GM23338 (cell line): ENCODE data around the gene SMIM7. TPM values are rescaled to one million over a fixed set of nuclear protein-coding genes. Genes with fewer than 3 reads are reported as not detected.
"Not testable (repeated sequence)": the region's sequence is repeated elsewhere in the genome, so short reads cannot be mapped to it uniquely, and the experiment has no call there.

Experiments used
- ATAC-seq: fragments of 200-7000 bp; cut with Tn5 transposase; 3 replicates; pipeline ENCODE4 v1.9.1; 2020
- DNase-seq: peaks from one replicate; pipeline ENCODE4 v3.0.0-alpha.2; 2015; ENCODE audit warnings: low spot score
- H2AFZ ChIP-seq: fragments of 200-600 bp; sonication (generic); 2 replicates; pipeline ENCODE4 v1.8.0; 2016; ENCODE audit warnings: antibody characterized with exemption, mild to moderate bottlenecking, moderate library complexity
- H3F3A ChIP-seq: fragments of 200-600 bp; sonication (generic); replicated peaks from 2 replicates; pipeline ENCODE4 v1.8.0; 2017; ENCODE audit warnings: antibody characterized with exemption, mixed run types, low read depth
- H3K27ac ChIP-seq: fragments of 200-600 bp; sonication (generic); 2 replicates; pipeline ENCODE4 v1.6.1; 2016; ENCODE audit warnings: low read depth
- H3K27me3 ChIP-seq: fragments of 200-600 bp; sonication (generic); 2 replicates; pipeline ENCODE4 v1.8.0; 2016; ENCODE audit warnings: mild to moderate bottlenecking, mixed run types, moderate library complexity; ENCODE audit not compliant: insufficient read depth
- H3K36me3 ChIP-seq: fragments of 200-600 bp; sonication (generic); 2 replicates; pipeline ENCODE4 v1.8.0; 2016; ENCODE audit warnings: mild to moderate bottlenecking; ENCODE audit not compliant: insufficient read depth
- H3K4me1 ChIP-seq: fragments of 200-600 bp; sonication (generic); 2 replicates; pipeline ENCODE4 v1.8.0; 2016; ENCODE audit warnings: mild to moderate bottlenecking, moderate library complexity; ENCODE audit not compliant: insufficient read depth
- H3K4me2 ChIP-seq: fragments of 200-600 bp; sonication (generic); 2 replicates; pipeline ENCODE4 v1.7.1; 2017; ENCODE audit warnings: mixed run types
- H3K4me3 ChIP-seq: fragments of 200-600 bp; sonication (generic); 2 replicates; pipeline ENCODE4 v1.6.1; 2016; ENCODE audit warnings: mixed run types
- H3K79me2 ChIP-seq: fragments of 200-600 bp; sonication (generic); replicated peaks from 2 replicates; pipeline ENCODE4 v1.8.0; 2017; ENCODE audit warnings: mild to moderate bottlenecking; ENCODE audit not compliant: insufficient read depth
- H3K9me2 ChIP-seq: fragments of 200-600 bp; sonication (generic); 2 replicates; pipeline ENCODE4 v1.8.0; 2017; ENCODE audit not compliant: insufficient read depth
- H4K20me1 ChIP-seq: fragments of 200-600 bp; sonication (generic); replicated peaks from 2 replicates; pipeline ENCODE4 v1.8.0; 2017; ENCODE audit warnings: mild to moderate bottlenecking; ENCODE audit not compliant: insufficient read depth
- H3K27ac Mint-ChIP-seq: 2 replicates; pipeline ENCODE4 v1.8.0; 2020; ENCODE audit warnings: inconsistent platforms, mild to moderate bottlenecking, moderate library complexity, mixed read lengths
- H3K27me3 Mint-ChIP-seq: 3 replicates; pipeline ENCODE4 v1.8.0; 2022; ENCODE audit warnings: low read depth, mild to moderate bottlenecking, moderate library complexity, mixed read lengths, inconsistent platforms; ENCODE audit not compliant: insufficient read depth, poor library complexity
- H3K36me3 Mint-ChIP-seq: 3 replicates; pipeline ENCODE4 v1.8.0; 2021; ENCODE audit warnings: low read depth, mild to moderate bottlenecking, inconsistent platforms, moderate library complexity, mixed read lengths
- H3K4me1 Mint-ChIP-seq: 3 replicates; pipeline ENCODE4 v1.8.0; 2020; ENCODE audit warnings: mild to moderate bottlenecking, inconsistent platforms, mixed read lengths
- H3K4me3 Mint-ChIP-seq: 3 replicates; pipeline ENCODE4 v1.8.0; 2021; ENCODE audit warnings: moderate library complexity, mild to moderate bottlenecking, inconsistent platforms, mixed read lengths
- H3K9me3 Mint-ChIP-seq: 3 replicates; pipeline ENCODE4 v1.8.0; 2020; ENCODE audit warnings: moderate library complexity, mild to moderate bottlenecking, inconsistent platforms, mixed read lengths
- CREB1 ChIP-seq: fragments of 250-450 bp; sonication (Bioruptor Pico); IDR thresholded peaks from 2 replicates; pipeline ENCODE4 v1.5.0; 2020; ENCODE audit warnings: low read depth, mild to moderate bottlenecking, moderate library complexity
- EZH2 ChIP-seq: fragments of 200-600 bp; sonication (generic); IDR thresholded peaks from one replicate; pipeline ENCODE4 v1.8.0; 2017; ENCODE audit warnings: antibody characterized with exemption, mild to moderate bottlenecking, low read depth; ENCODE audit not compliant: unreplicated experiment
- EZH2phosphoT487 ChIP-seq: fragments of 200-600 bp; sonication (generic); IDR thresholded peaks from one replicate; pipeline ENCODE4 v1.8.1; 2018; ENCODE audit warnings: antibody characterized with exemption; ENCODE audit not compliant: unreplicated experiment
- NANOG ChIP-seq: IDR thresholded peaks from 2 replicates; pipeline ENCODE4 v1.6.1; 2016; ENCODE audit warnings: antibody characterized with exemption, borderline replicate concordance
- POLR2AphosphoS5 ChIP-seq: IDR thresholded peaks from 2 replicates; pipeline ENCODE4 v1.6.1; 2016; ENCODE audit warnings: antibody characterized with exemption, low read depth
- ZNF114 ChIP-seq: fragments of 250-450 bp; sonication (Bioruptor Pico); IDR thresholded peaks from 2 replicates; pipeline ENCODE4 v1.5.0; 2020; ENCODE audit warnings: mild to moderate bottlenecking, moderate library complexity
- ZNF331 ChIP-seq: fragments of 250-450 bp; sonication (Bioruptor Pico); IDR thresholded peaks from 2 replicates; pipeline ENCODE4 v1.5.0; 2020; ENCODE audit warnings: low read depth, mild to moderate bottlenecking, moderate library complexity
- polyA plus RNA-seq: library from polyadenylated mRNA; unstranded; fragments of >200 nt; fragmentation: Nextera tagmentation; extraction: Ambion mirVana; gene quantifications from 2 replicates; pipeline ENCODE4 v1.2.1, GENCODE V29; 2016
- total RNA-seq: library from RNA; depleted of rRNA; stranded (reverse); fragments of >200 nt; shearing (Covaris generic); gene quantifications from 2 replicates; pipeline ENCODE4 v1.2.3, GENCODE V29; 2014
- TF ChIP-seq, protein P1 (sequence below): IDR thresholded peaks from one replicate; pipeline ENCODE4 v1.6.1; 2018; ENCODE audit warnings: antibody characterized with exemption; ENCODE audit not compliant: unreplicated experiment
- TF ChIP-seq, protein P2 (sequence below), 2 experiments: fragments of 200-600 bp in 1 of 2; sonication (generic) in 1 of 2; conservative IDR thresholded peaks; 2 replicates each; pipeline versions ENCODE4 v1.5.1 to v1.6.1; 2016 to 2017; ENCODE audit warnings: antibody characterized with exemption in 2 of 2, low read depth in 2 of 2, mild to moderate bottlenecking in 2 of 2, moderate library complexity in 1 of 2

The SMIM7 gene
- total and polyA plus RNA-seq, 2 experiments from 2014 or later, result 81.7 to 84.5 TPM

DNA sequence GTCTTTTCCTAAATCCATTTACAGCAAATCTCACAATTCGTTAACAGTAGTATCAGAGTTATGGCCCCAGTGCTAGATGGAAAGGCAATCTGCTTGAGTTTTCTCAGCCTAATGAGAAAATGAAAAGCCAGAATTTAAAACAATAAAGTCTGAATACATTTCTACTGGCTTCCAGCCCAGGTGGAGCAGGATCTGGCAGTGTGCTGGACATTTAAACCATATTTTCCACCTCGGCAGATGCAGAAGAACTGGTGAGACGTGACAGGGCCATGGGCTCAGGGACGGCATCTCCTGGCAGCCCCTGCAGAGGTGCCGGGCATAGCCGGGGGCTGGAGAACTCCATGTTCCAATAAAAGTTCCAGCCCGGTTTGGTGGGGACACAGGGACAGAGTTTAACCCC, 7.1 kb downstream of the SMIM7 start (continued):
- TF ChIP-seq, protein P1, sequence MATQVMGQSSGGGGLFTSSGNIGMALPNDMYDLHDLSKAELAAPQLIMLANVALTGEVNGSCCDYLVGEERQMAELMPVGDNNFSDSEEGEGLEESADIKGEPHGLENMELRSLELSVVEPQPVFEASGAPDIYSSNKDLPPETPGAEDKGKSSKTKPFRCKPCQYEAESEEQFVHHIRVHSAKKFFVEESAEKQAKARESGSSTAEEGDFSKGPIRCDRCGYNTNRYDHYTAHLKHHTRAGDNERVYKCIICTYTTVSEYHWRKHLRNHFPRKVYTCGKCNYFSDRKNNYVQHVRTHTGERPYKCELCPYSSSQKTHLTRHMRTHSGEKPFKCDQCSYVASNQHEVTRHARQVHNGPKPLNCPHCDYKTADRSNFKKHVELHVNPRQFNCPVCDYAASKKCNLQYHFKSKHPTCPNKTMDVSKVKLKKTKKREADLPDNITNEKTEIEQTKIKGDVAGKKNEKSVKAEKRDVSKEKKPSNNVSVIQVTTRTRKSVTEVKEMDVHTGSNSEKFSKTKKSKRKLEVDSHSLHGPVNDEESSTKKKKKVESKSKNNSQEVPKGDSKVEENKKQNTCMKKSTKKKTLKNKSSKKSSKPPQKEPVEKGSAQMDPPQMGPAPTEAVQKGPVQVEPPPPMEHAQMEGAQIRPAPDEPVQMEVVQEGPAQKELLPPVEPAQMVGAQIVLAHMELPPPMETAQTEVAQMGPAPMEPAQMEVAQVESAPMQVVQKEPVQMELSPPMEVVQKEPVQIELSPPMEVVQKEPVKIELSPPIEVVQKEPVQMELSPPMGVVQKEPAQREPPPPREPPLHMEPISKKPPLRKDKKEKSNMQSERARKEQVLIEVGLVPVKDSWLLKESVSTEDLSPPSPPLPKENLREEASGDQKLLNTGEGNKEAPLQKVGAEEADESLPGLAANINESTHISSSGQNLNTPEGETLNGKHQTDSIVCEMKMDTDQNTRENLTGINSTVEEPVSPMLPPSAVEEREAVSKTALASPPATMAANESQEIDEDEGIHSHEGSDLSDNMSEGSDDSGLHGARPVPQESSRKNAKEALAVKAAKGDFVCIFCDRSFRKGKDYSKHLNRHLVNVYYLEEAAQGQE, result no peak
- TF ChIP-seq NANOG (no peak), EZH2 (no peak), ZNF331 (CRISPR knock-in tag) (no peak), POLR2AphosphoS5 (no peak), ZNF114 (CRISPR knock-in tag) (no peak), EZH2phosphoT487 (no peak), CREB1 (CRISPR knock-in tag) (no peak)
- TF ChIP-seq, protein P2, sequence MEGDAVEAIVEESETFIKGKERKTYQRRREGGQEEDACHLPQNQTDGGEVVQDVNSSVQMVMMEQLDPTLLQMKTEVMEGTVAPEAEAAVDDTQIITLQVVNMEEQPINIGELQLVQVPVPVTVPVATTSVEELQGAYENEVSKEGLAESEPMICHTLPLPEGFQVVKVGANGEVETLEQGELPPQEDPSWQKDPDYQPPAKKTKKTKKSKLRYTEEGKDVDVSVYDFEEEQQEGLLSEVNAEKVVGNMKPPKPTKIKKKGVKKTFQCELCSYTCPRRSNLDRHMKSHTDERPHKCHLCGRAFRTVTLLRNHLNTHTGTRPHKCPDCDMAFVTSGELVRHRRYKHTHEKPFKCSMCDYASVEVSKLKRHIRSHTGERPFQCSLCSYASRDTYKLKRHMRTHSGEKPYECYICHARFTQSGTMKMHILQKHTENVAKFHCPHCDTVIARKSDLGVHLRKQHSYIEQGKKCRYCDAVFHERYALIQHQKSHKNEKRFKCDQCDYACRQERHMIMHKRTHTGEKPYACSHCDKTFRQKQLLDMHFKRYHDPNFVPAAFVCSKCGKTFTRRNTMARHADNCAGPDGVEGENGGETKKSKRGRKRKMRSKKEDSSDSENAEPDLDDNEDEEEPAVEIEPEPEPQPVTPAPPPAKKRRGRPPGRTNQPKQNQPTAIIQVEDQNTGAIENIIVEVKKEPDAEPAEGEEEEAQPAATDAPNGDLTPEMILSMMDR (conservative IDR thresholded peaks at IDR 0.05; ENCODE audit: low read depth in 2 of 2), result no peak

DNA sequence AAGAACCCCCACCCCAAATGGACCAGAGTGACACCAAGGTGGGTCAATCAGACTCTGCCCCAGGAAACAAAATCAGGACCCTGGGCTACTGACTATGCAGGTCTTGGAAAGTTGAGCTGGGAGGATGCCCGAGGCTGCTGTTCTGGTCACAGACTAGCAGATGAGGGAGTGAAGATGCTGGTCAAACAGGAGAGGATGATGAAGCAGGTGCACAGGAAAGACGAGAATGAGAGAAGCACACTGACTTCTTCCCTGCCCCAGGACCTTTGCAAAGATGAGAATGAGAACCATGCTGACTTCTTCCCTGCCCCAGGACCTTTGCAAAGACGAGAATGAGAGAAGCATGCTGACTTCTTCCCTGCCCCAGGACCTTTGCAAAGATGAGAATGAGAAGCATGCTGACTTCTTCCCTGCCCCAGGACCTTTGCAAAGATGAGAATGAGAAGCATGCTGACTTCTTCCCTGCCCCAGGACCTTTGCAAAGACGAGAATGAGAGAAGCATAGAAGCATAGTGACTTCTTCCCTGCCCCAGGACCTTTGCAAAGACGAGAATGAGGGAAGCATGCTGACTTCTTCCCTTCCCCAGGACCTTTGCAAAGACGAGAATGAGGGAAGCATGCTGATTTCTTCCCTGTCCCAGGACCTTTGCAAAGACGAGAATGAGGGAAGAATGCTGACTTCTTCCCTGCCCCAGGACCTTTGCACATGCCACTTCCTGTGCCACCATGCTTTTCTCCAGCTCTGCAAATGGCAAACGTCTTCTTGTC, 8.3 kb downstream of the SMIM7 start:
- H3K36me3 Mint-ChIP-seq, result peaks cover 79% of the 10 kb centered on the region

More for the DNA sequence above, 8.3 kb downstream of the SMIM7 start:
- not testable (repeated sequence) for H3F3A ChIP-seq, H3K27ac Mint-ChIP-seq, H3K4me3 Mint-ChIP-seq, H3K9me3 Mint-ChIP-seq, H3K4me1 ChIP-seq, H3K4me2 ChIP-seq, H3K4me1 Mint-ChIP-seq, DNase-seq, H3K27ac ChIP-seq, H3K27me3 Mint-ChIP-seq, H3K4me3 ChIP-seq, H3K27me3 ChIP-seq, ATAC-seq, H3K9me2 ChIP-seq, H2AFZ ChIP-seq
- peaks cover 17% of the 10 kb centered on the region for H4K20me1 ChIP-seq
- peaks cover 37% of the 10 kb centered on the region for H3K36me3 ChIP-seq
- peaks cover 24% of the 10 kb centered on the region for H3K79me2 ChIP-seq
